Adipocyte (in vitro differentiated cells): ENCODE measurements around the gene STXBP3.
A peak's percentile ranks its signal among the peaks of the same experiment; 100 is the strongest.

Source experiments
- DNase-seq: peaks from one replicate; pipeline ENCODE4 v3.0.0-alpha.2; 2015; ENCODE audit warnings: low read depth
- H3K27me3 ChIP-seq: replicated peaks from 2 replicates; pipeline ENCODE4 v1.7.0; 2013; ENCODE audit warnings: mild to moderate bottlenecking, low read length, moderate library complexity; ENCODE audit not compliant: control insufficient read depth, insufficient read depth
- H3K36me3 ChIP-seq: 2 replicates; pipeline ENCODE4 v1.7.0; 2013; ENCODE audit warnings: low read length, mild to moderate bottlenecking, moderate library complexity; ENCODE audit not compliant: control insufficient read depth, insufficient read depth, severe bottlenecking
- H3K4me1 ChIP-seq: 2 replicates; pipeline ENCODE4 v1.7.0; 2013; ENCODE audit warnings: mild to moderate bottlenecking, low read length, moderate library complexity; ENCODE audit not compliant: control insufficient read depth, insufficient read depth
- H3K4me3 ChIP-seq: 2 replicates; pipeline ENCODE4 v1.7.0; 2013; ENCODE audit warnings: mild to moderate bottlenecking, low read length, moderate library complexity
- H3K9ac ChIP-seq: 2 replicates; pipeline ENCODE4 v1.7.0; 2013; ENCODE audit warnings: mild to moderate bottlenecking, low read length, moderate library complexity
- H3K9me3 ChIP-seq: 2 replicates; pipeline ENCODE4 v1.7.0; 2013; ENCODE audit warnings: mild to moderate bottlenecking, low read length, moderate library complexity; ENCODE audit not compliant: control insufficient read depth

Gene STXBP3

DNA sequence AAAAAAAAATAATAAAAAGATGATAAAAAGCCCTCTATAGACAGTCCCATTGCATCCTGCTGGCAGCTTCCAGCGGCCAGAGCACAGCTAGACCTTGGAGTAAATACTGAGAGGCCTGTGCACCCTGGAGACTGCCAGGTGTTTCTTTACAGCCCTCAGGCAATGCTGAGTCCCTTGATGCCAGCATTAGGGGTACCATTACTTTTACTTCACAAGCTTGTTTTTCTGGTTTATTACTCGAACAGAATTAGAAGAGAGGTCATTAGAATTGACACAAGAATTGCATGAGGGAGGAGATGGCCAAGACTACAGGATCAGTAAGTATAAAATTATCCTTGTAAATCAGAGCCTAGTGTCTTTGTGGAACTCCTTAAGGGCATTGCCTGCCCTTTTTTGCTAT is 66.9 kb downstream of the STXBP3 start:
- no peak for DNase-seq

GRCh38 chr1:108814343-108815125 is 68.1 kb downstream of the STXBP3 start:
- Histone ChIP-seq H3K4me1 (peaks cover 40% of the 10 kb centered on the region), H3K4me3 (no peak overlapping the region), H3K36me3 (peaks cover 13% of the 10 kb centered on the region), H3K9ac (no peak overlapping the region), H3K27me3 (no peaks in the 10 kb centered on the region), H3K9me3 (no peaks in the 10 kb centered on the region)
- DNase-seq: peak; percentile 67

More for the DNA sequence above, 66.9 kb downstream of the STXBP3 start:
- Histone ChIP-seq H3K27me3 (no peaks in the 10 kb centered on the region), H3K4me1 (peaks cover 40% of the 10 kb centered on the region), H3K9ac (no peak overlapping the region), H3K9me3 (no peaks in the 10 kb centered on the region), H3K36me3 (peaks cover 20% of the 10 kb centered on the region), H3K4me3 (no peak overlapping the region)

DNA sequence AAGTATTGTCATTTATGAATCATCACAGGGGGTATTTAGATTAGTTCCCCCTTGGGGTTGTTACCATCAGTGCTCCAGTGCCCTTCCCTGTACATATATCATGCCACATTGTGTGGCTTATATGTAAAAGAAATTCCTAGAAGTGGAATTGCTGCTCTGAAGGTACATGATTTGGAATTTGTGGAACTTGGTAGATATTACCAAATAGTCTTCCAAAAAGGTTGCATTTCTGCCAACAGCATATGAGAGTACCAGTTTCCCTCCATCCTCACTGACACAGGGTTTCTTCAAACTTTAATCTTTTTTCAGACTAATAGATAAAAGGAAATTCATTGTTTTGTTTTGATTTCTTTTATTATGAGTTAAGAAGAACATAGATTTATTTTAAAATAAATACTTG is 69.1 kb downstream of the STXBP3 start:
- peak; percentile 25 for DNase-seq
- Histone ChIP-seq H3K4me1 (peaks cover 40% of the 10 kb centered on the region), H3K9me3 (no peaks in the 10 kb centered on the region), H3K36me3 (peaks cover 9% of the 10 kb centered on the region), H3K9ac (peak overlapping the region; percentile 67), H3K27me3 (no peaks in the 10 kb centered on the region), H3K4me3 (peak overlapping the region; percentile 71)

- H3K9me3 ChIP-seq: no peaks in the 10 kb centered on the region
- H3K27me3 ChIP-seq: no peaks in the 10 kb centered on the region
- H3K36me3 ChIP-seq: peaks cover 8% of the 10 kb centered on the region
- peak overlapping the region; percentile 71 for H3K4me3 ChIP-seq
- H3K9ac ChIP-seq: peak overlapping the region; percentile 72
- peaks cover 40% of the 10 kb centered on the region for H3K4me1 ChIP-seq
- peak; percentile 94 for DNase-seq
Measured at GRCh38 chr1:108816049-108816893, 69.8 kb downstream of the STXBP3 start.

DNA sequence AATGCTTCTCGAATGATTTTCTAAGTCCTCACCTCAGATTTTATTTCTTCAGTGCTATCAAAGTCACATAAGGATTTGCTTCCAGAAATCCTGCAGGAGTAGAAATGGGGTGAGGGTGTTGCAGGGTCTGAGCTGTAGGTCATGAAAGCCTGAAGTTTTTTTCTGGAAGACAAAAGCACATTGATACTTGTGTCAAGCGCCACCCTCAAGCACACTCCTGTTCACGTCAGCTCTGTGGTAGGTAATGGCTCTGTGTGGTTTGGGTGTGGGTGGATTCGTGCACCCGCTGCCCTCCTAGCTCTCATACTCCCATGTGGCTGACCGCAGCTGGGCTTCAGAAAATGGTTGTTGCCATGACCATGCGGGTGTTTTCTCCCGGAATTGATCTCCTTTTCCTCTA is 70.5 kb downstream of the STXBP3 start:
- no peak for DNase-seq
- H3K36me3 ChIP-seq: peaks cover under 1% of the 10 kb centered on the region
- H3K4me1 ChIP-seq: peaks cover 40% of the 10 kb centered on the region
- H3K27me3 ChIP-seq: no peaks in the 10 kb centered on the region
- peak overlapping the region; percentile 71 for H3K4me3 ChIP-seq
- no peaks in the 10 kb centered on the region for H3K9me3 ChIP-seq
- peak overlapping the region; percentile 72 for H3K9ac ChIP-seq

DNA sequence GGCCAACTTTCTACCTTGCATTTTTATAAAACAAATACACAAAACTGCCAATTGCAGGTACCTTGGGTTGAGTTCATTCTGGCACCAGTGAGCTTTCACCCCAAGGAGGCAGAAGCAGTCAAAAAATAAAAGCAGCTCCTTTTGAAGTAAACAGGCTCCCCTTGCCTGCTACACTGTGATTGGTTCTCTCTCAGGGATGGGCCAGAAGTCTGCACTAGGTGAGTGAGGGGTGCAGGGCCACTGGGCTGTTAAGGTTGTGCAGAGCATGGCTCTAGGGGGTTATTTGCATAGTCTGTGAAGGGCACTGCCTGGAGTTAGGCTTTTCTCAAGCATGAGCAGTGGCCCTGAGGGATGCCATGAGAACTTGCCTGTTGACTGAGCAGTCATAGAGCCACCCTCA is 71.3 kb downstream of the STXBP3 start:
- H3K9me3 ChIP-seq: no peaks in the 10 kb centered on the region
- no peak overlapping the region for H3K4me3 ChIP-seq
- H3K9ac ChIP-seq: no peak overlapping the region
- H3K36me3 ChIP-seq: no peaks in the 10 kb centered on the region
- H3K4me1 ChIP-seq: peaks cover 40% of the 10 kb centered on the region
- DNase-seq: no peak
- H3K27me3 ChIP-seq: no peaks in the 10 kb centered on the region

- Histone ChIP-seq H3K4me3 (no peak overlapping the region), H3K9ac (no peak overlapping the region), H3K9me3 (no peaks in the 10 kb centered on the region), H3K27me3 (no peaks in the 10 kb centered on the region), H3K4me1 (peaks cover 24% of the 10 kb centered on the region), H3K36me3 (no peaks in the 10 kb centered on the region)
- DNase-seq: no peak
Measured at GRCh38 chr1:108819878-108820277, 73.4 kb downstream of the STXBP3 start.

- DNase-seq: no peak
- no peak overlapping the region for H3K9ac ChIP-seq
- H3K9me3 ChIP-seq: no peaks in the 10 kb centered on the region
- H3K4me1 ChIP-seq: peaks cover 10% of the 10 kb centered on the region
- H3K27me3 ChIP-seq: no peaks in the 10 kb centered on the region
- no peak overlapping the region for H3K4me3 ChIP-seq
- no peaks in the 10 kb centered on the region for H3K36me3 ChIP-seq
Measured at GRCh38 chr1:108823632-108824031, 77.2 kb downstream of the STXBP3 start.

DNA sequence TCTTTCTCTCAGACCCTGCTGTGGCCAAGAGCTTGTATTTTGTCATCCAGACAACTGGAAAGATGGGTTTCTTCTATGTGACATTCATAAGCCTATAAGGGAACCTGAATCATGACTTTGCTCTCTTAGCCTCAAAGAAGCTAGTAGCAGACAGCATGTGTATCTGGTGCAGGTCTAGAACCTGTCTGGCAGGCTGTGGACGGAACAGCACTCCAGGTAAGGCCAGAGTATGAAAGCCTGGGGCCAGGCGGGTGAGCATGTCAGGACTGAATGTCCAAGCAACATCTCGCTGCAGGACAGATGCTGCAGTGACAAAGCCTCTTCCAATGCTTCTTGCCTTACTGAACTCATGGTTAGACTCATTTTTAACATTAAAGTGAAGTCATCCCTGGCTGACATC is 77.6 kb downstream of the STXBP3 start:
- H3K36me3 ChIP-seq: no peaks in the 10 kb centered on the region
- H3K4me1 ChIP-seq: peaks cover 14% of the 10 kb centered on the region
- H3K4me3 ChIP-seq: no peak overlapping the region
- no peaks in the 10 kb centered on the region for H3K27me3 ChIP-seq
- H3K9ac ChIP-seq: no peak overlapping the region
- DNase-seq: no peak
- no peaks in the 10 kb centered on the region for H3K9me3 ChIP-seq

DNA sequence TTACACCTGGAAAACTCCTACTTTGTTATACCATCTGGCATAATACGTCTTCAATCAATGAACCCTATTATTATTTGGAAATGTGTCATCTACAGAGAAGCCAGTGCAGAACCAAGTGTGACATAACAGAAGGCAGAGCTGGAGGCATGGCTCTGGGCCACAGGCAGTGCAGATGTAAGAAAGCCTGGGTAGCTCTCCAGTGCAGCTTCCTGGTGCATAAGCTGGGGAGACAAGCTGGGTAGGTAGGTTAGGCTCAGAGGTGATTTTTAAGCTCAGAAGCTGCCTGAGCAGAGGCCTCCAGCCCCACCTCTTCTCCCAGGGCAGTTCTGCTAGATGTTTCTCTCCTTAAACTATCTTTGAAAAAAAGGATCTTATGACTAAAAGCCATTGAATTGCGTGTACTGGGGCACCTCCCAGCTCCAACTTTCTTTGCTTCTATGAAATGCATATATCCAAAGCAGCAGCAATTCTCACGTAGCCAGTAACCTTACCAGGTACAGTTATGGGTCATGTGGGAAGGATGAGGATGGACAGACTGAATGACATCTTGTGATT is 79.7 kb downstream of the STXBP3 start:
- DNase-seq: no peak
- H3K9me3 ChIP-seq: no peaks in the 10 kb centered on the region
- H3K36me3 ChIP-seq: no peaks in the 10 kb centered on the region
- H3K4me1 ChIP-seq: peaks cover 35% of the 10 kb centered on the region
- no peaks in the 10 kb centered on the region for H3K27me3 ChIP-seq
- H3K4me3 ChIP-seq: no peak overlapping the region
- H3K9ac ChIP-seq: no peak overlapping the region
